Activated CD4-positive, alpha-beta T cell treated with anti-CD3 and anti-CD28 coated beads, Interleukin-10, Interleukin-2, amounts not matched to agents 100 ng/mL and 50 ng/mL, durations not matched to agents 16 hours and 8 hours (primary cell): Measurements from ENCODE around the gene MDC1.

Experiments used
- DNase-seq: peaks from one replicate; pipeline ENCODE4 v3.0.0-alpha.2; 2020

Gene MDC1

DNA sequence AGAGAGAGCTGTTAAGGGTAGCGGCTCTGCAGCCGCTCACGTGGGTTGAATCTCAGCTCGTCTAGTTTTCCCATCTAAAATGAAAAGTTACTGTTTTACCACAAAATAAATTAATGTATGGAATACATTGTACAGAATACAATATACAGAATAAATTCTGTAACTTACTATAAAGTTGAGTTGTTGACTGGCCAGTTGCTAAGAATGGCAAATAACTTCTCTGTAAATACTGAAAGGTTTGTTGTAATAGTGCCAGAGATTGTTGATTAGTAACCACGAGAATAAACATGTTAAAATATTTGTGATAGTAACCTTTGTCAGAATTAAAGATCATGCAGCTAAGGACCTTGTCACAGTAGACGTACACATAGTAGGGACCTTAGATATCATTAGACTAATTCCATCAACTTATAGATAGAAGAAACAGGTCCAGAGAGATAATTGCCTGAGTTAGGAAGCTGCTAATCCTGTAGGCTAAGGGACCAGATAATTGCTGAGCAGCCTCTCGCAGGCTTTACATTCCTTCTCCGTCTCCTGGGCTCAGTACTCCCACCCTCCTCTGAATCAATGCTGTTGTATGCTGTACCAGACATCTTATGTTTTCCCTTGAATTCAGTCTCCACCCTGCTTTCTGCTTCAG lies 25.8 kb downstream of the MDC1 start:
- DNase-seq = no peak

DNA sequence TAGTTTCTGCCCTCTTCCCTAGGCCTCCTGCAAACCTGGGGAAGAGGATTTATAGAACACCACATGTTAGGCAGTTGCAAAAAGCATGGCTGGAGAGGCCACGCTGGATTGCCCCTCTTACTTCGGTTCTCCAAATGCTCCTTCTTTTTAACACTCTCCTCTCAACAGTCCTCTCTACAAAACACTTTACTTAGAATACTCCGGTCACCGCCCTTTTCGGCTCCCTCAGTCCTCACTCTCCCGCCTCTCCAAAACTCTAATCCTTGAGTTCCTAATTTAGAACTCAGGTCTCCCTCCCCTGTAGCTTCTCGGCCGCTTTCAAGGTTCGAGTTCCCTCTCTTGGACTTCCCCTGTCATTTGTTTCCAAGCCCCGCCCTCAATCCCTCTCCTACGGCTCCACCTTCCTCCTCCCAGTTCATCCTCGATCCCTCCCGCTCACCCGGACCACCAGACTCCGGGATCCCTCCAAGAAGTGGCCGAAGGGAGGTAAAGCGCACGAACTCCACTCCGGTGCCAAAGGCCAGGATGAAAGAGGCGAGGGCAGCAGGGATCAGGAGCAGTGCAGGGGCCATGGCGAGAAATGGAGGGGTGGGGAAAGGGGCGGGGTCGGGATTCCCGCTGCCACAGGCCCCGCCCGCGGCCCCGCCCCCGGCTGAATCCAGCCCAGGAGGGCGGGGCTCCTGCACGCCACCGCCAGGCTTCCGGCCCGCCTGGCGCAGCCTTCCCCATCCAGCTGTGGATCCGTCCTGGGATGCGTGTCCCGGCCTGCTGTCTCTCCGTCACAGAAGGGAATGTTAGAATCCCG lies 26.5 kb downstream of the MDC1 start, which contains the start of gene NRM:
Gene NRM, minus strand, starts transcription at position 582 of the 805 bp plus-strand sequence. Its CDS starts 10 bp downstream, at position 572.
- DNase-seq = peak; percentile 86

DNA sequence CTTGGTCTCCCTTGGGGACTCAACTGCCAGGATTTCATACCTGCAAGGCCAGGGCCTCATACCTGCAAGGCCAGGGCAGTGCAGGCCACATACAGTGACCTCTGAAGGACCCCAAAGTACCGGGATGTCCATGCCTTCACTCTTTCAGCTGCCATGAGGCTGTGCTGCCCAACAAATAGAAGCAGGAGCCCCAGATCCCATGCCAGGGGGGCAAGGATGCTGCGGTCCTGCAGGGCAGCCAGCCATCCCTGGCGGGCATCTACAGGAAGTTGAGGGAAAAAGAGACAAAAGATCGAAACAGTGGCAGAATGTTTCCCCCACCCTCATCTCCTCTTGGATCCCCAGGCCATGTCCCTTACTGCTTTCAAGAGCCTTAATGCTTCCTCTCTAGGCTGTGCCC lies 27.1 kb downstream of the MDC1 start:
- no peak for DNase-seq

DNA sequence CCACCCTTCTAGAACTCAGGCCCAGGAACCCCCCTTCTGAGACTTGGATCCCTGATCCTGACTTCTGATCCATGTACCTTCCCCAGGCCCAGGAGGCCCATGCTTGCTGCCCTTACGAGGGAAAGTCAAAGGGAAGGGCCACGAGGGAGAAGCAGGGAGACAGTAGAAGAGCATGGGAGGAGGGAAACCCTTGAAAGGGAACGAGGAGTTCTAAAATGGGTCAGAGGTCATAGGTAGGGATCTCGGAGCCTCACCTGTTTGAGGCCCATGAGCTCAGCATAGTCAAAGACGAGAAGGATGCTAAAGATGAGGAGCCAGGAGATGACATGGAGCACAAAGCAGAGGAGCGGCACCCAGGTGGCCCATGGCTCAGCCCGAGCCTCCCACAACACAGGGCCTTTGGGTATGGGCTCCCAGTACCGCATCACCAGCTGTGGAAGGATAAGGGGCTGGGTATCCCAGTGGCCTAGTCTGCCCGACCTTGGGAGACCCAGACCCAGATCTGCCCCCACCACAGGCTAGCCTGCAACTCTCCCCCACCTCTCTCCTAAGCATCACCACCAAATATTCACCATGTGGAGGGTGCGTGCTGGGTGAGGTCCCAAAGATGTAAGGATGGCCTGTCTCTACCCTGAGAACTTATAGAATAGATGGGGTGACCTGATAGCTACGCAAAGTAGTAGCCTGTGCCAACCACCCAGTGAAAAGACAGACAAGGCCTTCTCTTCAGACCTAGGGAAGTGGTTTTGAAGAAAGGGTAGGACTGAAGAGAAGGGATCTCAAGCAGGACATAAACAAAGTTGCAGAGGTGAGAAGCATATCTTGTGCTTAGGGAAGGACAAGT lies 27.8 kb downstream of the MDC1 start:
- DNase-seq = no peak

DNA sequence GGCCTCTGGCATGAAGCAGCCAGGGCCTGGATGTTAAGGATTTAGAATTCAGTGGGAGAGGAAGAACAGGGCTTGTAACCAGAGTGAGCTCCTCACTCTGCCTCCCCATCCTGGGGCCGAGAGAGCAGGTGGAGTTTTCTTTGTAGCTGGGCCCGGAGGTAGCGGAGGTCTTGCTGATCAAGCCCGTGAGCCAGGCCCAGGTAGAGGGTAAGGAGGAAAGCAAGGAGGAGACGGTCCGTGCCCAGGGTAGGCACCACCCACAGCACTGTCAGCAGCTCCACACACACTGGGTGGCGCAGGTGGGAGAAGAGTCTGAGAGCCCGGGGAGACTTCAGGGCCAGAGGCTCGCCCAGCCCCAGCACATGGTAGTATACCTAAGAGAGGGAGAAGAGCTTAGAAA lies 28.5 kb downstream of the MDC1 start:
- no peak for DNase-seq

DNA sequence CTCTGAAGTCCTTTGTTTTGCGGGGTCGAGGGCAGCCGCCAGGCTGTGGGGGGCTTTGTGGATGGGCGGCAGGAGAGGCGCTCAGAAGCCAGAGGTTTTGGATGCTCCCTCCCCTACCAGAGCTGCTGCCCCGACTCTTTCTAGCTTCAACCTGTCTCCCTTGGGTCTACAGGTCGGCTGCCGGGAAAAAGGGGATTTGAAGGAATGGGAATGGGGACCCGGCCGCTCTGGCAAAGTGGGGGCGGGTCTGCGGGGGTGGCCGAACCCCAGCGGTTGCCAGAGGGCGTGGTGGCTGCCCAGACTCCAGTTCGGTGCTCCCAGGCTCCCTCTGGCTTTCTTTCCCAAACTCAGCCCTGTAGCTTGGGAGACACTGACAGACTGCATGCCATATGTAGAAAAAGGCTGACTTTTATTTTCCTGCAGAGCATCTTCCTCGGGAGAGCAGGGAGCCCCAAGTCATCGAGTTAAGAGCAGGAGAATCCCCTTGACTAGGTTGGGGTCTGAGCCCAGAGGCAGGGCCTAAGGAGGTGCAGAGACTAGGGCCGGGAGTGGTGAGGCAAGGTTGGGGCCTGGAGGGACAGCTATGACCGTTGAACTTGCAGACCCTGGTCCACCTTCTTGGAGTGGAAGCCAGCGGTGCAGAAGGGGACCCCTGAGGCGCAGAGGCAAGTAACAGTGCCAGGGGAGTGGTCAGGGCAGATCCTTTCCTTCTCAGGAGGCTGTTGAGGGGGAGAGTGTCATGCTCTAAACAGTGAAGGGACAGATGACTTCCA lies 29.2 kb downstream of the MDC1 start:
- DNase-seq = no peak

DNA sequence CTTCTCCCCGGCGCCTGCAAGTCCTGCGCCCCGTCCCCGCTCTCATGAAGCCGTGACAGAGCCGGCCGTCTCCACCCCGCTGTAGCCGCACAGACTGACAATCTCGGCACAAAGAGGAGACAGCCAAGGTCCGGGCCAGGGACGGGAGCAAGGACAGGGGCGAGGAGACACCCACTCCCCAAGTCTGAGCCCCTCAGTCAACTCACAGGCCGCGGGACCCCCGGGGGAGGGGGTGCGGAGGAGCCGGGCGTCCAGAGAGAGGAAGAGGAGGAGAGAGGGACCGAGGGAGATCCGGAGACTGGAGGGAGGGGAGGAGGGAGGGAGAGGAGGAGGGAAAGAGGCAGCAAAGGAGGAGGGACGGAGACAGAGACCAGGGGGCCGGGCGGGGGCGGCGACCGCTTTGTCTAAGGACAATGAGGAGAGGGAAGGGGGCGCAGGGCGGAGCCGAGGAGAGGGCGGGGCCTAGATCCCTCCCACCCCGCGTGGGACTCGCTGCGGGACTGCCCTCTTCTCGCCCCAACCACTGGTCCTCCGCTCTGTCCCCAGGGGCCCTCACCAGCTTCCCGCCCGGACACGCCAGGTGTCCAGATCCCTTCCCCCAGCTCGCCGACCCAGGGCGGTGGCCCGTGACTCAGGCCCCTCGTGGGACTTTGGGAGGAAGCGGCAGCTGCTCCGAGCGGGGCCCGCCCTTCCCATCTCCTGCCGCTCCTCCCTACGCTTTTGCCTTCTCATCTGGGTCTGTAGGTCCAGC lies 30.0 kb downstream of the MDC1 start:
- peak; percentile 90 for DNase-seq

DNA sequence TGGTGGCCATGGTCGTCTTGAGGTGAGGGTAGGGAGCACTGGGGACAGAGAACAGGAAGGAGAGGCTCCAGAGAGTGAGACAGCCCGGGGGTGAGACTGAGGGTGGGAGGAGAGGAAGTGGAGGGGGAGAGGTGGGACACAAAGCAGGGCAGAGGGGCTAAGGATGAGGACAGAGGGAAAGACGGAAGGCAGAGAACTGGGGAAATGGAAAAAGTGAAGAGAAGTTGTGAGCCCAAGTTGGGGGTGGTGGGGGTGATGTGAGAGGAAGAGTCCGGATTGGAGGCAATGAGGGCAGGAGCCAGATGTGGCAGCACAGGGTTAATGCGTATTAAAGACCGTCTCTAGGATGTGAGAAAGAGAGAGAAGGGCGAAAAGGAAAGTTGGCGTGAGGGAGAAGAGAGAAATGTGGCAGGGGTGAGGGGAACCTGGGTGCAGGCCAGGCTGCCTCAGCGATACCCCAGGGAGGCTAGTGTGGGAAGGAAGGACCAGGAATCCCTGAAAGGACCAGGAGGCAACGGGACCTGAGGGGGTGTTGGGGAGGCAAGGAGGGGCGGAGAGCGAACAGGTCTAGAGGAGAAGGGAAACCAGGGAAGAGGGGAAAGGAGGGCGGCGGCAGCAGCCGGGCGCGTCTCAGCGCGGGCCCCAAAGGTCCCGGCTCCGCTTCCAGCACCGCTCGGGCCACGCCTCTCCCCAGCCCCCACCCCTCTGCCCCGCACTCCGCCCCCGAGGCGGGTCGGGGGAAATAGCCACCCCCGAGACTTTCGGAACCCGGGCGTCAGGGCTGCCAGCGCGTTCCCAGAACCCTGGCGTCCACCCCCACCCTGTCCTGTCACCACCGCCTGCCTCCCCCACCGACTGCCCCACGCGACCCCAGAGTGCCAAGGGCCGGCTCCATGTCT lies 30.8 kb downstream of the MDC1 start, which contains the start of gene PPP1R18:
Gene PPP1R18, minus strand, starts transcription at position 637 of the 899 bp plus-strand sequence. Its CDS starts 627 bp downstream, at position 10.
- peak; percentile 83 for DNase-seq

DNA sequence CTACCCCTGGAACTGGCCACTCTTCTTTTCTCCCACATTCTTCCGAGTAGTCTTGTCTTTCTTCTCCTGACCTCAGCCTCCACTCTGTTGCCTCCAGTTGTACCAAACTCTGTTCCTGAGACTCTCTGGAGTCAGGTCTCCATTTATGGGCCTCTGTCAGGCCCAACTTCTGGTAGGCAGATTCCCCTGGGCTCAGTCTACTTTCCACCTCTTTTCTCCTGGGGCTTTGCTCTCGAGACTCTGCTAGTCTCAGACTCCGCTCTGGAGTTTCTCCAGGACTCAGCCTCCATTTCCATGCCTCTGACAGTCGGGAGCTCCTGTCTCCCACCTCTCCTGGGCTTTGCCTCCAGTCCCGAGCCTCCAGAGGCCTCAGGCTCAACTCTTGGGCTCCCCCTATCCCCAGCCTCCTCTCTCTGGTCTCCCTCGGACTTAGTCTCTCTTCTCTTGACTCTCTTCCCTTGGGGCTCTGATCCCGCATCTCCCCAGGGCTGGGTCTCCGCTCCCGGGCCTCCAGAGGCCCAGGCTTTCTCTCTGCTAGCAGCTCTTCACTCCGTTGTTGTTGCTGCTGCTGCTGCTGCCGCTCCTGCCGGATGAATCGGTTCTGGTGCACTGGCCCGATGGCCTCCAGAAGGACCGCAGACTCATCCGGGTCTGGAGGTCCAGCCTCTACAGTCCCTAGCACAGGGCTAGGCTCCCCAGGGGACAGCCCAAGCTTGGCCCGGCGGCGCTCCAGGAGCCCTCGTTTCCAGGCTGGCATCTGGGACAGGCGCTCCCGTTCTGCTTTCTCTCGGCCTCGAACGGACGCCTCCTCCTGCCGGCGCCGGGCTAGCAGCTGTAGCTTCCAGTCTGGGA lies 31.7 kb downstream of the MDC1 start:
- DNase-seq = peak; percentile 51

DNA sequence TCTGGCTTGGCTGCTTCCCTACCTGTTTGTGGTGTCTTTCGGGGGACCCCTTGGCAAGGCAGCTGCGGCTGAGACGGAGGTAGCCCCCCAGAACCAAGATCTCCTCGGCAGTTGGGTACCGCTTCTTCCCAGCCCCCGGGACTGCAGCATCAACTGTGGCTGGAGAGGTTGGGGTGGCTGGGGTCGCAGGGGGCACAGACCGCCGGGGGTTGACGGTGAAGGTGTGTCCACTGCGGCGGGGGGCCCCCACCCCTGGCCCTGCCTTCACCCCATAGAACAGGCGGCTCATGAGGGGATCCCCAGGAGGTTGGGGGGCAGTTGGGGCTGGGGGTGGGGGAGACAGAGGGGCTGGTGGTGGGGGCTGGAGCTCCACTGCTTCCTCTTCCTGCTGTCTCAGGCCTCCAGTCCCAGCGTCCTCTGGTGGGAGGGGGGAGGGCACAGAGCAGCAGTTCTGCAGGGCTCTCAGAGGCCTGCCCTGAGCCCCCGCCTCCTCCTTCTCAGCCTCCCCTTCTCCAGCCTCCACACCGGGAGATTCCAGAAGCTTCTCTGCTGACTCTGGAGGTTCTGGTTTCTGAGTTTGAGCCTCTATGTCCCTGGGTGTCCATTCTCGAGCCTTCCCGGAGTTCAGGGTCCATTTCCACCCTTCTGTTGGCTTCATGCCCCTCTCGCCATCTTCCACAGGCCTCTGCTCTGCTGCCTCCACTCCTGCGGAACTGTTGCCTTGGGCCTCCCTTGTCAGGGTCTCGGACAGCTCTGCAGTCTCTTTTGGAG lies 32.5 kb downstream of the MDC1 start:
- DNase-seq = peak; percentile 83

DNA sequence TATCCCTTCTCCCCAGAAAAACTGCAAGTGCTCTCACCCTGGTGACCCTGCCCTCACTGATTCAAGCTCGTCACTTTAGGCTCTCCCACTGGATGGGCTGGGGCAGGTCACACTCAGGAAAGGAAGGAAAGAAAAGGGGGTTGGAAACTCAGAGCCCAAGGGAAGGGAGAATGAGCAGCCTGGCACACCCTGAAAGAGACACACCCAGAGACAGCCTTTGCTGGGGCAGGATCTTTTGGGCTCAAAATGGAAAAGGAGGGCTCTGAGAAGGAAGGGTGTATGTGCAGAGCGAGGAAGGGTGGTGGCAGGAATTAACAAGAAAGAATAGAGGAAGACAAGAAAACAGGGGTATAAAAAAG lies 33.1 kb downstream of the MDC1 start:
- DNase-seq = no peak

DNA sequence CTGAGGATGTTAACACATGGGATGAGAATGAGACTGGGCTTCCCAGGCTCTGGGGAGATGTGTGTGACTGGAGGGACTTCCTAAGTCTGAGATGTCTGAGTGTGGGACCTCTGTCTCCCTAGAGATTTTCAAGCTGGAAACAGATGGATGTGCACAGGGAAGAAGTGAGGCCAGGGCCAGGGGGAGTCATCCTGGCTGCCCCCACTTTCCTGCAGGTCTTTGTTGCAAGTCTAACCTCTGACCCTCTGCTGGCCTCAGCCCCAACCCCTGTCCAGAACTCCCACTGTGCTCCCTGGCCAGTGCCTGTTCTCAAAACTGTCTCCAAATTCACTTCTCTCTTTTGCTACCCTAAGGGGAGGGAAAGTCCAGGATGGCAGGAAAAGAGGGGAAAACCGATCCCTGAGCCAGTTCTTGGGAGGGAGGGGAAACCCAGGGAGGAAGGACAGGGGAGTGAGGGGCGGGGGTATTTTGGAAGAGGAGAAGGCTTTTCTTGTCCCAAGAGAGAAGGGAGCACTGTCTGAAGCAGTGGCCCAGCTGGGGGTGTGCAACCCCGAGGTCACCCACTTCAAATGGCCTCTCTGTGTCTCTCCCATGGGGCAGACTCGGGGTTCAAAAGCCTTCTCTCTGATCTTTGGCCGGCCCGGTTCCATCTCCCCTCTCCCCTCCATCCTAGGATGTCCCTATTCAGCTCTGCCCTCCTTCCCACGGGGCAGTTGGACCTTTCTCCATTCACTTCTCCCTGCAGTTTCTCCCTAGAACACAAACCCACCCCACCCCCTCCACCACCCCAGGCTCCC lies 33.7 kb downstream of the MDC1 start:
- DNase-seq = peak; percentile 23

DNA sequence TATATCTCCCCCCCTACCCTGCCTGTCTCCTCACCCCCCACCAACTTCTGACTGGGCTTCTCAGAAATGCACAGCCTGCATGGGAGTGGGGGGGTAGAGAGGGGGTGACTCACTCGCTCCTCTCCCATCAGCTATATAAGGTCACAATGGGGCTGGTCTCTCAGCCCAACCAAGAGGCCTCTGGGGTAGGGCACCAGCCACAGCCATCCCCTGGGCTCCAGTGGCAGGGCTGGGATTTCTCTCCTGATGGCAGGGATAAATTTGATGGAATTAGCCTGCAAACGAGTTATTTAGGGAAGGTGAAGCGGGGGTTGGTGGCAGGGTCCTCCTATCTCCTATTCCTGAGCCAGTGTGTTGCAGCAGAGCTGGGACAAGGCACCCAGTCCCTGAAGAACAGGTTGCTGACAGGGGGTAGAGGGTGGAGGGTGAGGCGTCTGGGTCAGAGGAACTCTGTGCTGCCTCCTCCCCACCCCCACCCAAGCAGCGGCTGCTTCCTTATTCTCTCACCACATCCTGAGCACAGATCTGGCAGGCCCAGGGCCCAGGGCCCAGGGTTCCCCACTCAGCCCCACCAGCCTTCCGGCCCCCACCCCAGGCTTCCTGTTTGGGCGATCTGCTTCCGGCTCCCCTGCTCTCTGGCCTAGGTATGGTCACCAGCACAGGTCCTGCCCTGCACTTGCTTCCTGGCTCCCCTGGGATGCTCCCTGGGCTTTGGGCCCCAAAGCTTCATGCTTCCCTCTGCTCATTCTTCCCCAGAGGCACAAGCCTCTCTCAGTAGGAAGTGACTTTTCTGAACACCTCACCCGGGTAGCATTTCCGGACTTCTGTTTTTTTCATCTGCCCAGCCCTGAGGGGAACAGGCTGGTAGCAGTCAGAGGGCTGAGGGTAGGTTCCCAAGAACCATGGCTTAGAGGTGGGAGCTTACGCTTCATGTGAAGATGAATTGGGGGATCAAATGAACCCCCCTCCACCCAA lies 34.7 kb downstream of the MDC1 start:
- peak; percentile 96 for DNase-seq

DNA sequence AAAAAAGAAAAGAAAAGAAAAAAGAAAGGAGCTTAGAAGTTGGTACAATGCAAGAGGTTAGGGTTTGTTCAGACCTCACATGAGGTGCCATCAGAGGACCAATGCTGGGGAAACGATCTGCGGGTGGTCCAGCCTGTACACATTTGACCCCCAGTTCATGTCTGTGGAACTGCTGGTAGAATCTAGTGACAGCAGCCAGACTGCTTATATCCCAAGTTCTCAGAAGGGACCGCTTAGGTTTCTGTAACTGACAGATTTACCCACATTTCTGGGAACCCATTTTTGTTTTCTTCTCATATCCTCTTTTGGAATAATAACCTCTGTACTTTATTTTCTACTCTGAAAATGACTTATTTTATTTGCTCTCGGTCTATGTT lies 35.3 kb downstream of the MDC1 start:
- DNase-seq = no peak

DNA sequence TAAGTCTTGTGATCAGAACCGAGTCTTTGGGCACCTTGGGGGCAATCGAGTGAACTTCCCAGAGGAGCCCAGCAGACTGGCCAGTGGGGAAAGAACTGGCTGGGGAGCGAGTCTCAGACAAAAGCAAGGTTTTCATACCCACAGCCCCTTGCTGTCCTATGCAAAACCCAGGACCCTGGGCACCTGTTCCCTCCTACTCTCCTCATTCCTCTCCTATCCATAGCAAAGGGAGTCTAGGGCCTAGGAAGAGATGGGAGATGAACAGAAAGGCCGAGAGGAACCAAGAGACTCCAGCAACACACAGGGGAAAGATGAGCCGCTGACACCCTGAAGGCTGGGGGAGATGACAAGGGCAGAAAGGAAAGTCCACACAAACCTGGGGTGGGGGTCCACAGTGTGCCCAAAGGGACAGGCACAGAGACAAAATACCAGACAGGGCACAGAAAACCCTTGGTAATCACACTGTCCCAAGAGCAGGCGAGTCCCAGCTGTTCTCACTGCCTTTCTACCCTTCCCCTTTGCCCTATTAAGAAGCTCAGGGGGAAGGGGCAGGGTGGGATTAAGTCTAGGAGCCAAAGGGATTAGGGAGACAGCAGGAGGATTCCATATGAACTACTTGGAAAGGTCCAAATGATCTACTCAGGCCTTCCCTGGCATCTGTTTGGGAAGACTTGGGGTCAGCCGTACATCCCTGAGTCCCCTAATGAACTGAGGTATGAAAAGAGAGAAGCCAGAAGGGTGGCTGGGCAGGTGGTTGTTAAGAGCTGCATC lies 37.1 kb downstream of the MDC1 start:
- no peak for DNase-seq
